ENCODE results near the gene GAS7.

GRCh38 chr17:10034719-10035475 lies 163.5 kb downstream of the GAS7 start:
- TF ChIP-seq FOXM1 (IDR thresholded peaks at IDR 0.05; ENCODE audit: low read depth, low read length) (no peak), ATF3 (IDR thresholded peaks at IDR 0.05; ENCODE audit: borderline replicate concordance, extremely low read depth, low read depth, low read length) (no peak), NFYB (IDR thresholded peaks at IDR 0.05; ENCODE audit: insufficient read depth, low read depth, low read length) (no peak), ZBTB40 (IDR thresholded peaks at IDR 0.05; ENCODE audit: borderline replicate concordance) (no peak), MAX (IDR thresholded peaks at IDR 0.05; ENCODE audit: low read depth, low read length) (no peak), BRCA1 (IDR thresholded peaks at IDR 0.05; ENCODE audit: low read depth, low read length) (no peak)
